GM18520 (cell line): Measurements from ENCODE around the gene MED31.
"Not testable (repeated sequence)": the region's sequence is repeated elsewhere in the genome, so short reads cannot be mapped to it uniquely, and the experiment has no call there.

Experiments used
- ATAC-seq: cut with Tn5 transposase; IDR thresholded peaks from one replicate; pipeline ENCODE4 v1.9.1; 2021; ENCODE audit not compliant: unreplicated experiment

Gene MED31

DNA sequence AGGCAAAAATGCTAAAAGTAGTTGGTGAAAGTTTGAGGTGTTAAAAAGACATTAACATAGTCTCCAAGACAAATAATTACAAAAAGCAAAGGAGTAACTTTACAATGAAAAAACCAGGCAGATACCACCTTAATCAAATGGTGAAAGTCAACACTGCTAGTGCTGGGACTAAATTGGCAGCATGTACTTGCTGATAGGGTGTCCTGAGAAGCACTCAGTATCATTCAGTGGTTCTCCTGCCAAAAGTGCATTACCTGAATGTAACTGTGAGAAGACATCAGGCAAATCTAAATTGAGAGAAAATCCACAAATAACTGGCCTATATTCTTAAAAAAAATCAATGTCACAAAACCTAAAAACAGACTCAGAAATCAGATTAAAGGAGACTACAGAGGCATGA lies 18.9 kb downstream of the MED31 start:
- ATAC-seq: no peak

DNA sequence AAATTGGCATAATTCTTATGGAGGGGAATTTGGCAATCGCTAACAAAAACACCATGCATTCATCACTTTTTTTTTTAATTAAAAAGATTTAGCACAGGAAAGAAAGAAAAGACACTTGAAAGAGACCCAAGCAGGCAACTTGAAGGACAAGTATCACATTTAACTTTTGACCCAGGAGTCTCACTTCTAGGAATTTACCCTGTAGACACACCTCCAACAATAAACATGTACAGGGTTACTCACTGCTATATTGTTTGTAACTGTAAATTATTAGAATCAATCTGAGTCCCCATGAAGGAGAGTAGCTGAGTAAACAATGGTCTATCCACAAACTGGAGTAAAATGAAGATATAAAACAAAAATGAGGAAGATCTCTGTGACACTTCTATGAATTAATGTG lies 21.0 kb downstream of the MED31 start:
- ATAC-seq: no peak

DNA sequence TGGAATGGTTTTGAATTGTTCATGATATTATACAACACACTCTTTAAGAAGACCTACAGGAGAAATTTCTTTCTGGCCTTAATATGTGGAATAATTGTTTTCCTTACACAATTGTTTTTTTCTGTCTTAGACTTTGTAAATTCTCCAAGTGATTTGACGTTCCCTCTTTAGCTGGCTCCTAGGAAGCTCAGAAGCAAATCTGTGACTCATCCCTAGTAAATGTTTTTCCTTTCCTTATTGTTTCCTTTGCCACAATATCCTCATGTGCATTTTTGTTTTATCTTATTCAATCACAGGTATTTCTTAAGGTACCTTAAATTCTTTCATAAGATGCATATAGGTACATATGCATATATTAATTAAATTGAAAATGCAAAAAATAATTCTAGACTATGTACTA lies 24.4 kb downstream of the MED31 start:
- ATAC-seq: no peak

DNA sequence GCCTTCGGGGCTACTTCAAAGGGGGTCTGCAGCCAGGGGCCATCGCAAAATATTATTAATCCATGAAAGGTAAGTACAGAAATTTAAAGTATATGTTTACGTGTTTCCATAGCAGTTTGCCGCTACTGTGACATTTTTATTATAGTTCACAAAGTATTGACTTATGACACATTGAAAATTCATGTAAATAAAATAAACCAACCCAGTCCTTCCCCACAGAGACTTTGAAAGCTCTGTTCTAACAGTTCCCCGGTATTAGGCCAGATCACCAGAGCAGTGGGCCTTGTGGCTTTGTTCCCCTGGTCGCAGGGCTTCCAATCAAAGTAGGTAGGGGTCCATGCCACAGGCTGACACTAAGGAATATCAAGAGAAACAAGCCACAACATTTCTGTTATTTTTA lies 24.8 kb downstream of the MED31 start:
- no peak for ATAC-seq

DNA sequence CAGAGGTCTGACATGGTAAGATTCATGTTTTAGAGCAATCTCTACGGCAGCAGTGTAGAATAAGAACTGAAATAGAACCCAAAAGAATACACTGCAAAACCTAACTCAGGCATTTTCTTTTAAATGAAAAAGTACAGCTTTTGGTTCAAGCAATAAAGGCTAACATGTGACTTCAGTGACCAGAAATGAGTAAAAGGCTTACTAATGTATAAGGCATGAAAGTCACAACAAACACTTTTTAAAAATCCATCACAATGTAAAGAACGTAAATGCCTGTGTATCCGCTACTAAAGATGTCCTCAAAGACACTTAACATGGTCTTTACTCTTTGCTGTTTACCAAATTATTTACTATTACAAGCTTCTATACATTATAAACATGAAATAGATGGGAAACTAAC lies 27.5 kb downstream of the MED31 start:
- no peak for ATAC-seq

DNA sequence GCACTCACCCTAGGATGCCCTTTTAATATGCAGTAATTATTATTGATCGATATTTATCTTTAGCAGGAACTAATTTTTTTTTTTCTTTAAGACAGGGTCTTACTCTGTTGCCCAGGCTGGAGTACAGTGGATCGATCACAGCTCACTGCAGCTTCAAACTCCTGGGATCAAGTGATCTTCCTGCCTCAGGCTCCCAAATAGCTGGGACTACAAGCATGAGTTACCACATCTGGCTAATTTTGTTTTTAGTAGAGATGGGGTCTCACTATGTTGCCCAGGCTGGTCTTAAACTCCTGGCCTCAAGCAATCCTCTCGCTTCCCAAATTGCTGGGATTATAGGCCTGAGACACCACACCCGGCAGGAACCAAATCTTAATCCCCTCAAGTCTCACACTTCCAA lies 40.2 kb downstream of the MED31 start:
- no peak for ATAC-seq

DNA sequence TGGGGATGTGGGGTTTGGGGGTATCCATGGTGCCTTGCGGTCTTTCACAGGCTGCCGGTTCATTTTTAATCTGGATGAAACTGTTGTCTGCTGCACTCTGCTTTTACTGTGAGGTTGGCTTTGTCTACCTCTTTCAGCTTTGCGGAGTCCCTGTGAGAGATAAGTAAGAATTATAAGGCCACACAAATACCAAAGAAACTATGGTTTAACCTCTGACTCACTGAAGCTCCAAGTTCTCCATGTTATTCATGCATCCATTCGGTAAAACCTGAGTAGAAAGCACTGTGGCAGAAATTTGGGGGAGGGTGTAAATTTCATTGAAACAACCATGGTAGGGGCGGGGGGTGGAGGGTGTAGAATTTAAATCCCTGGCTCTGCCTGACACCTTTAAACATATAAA lies 41.4 kb downstream of the MED31 start:
- ATAC-seq: no peak

DNA sequence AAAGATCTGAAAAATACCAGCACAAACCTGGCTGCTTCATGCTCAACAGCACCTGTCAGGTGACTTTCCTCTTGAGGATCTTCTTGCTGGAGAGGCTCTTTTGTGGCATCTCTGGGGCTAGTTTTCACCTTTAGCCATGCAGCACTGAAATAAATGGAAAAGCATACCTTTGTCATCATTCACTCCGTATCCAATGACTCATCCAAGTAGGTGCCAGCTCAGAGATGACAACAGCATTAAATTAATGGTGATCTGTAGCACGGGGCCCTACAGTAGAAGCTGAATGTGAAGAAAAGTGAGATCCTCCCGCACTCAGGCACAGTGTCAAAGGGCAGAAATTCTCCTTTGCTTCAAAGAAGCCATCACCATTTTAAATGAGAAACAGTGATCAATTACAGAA lies 43.1 kb downstream of the MED31 start:
- no peak for ATAC-seq

DNA sequence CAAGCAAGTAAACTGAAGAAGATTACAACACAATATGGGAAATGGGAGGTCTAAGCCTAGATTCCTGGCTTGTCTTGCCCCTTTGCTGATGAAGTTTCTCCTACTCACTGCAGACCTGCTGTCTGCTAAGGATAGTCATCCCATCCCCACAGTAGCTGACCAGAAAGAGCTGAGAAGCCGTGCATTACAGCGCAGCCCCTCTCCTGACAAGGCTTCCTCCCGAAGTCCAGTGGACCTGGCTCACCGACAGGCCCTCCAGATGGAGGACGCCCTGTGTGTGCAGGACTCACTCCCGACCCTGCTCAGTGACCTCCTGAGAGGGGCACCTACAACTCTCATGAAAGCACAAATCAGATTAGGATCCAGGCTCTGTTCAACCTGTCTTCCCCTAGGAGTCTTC lies 46.3 kb downstream of the MED31 start:
- ATAC-seq: no peak

DNA sequence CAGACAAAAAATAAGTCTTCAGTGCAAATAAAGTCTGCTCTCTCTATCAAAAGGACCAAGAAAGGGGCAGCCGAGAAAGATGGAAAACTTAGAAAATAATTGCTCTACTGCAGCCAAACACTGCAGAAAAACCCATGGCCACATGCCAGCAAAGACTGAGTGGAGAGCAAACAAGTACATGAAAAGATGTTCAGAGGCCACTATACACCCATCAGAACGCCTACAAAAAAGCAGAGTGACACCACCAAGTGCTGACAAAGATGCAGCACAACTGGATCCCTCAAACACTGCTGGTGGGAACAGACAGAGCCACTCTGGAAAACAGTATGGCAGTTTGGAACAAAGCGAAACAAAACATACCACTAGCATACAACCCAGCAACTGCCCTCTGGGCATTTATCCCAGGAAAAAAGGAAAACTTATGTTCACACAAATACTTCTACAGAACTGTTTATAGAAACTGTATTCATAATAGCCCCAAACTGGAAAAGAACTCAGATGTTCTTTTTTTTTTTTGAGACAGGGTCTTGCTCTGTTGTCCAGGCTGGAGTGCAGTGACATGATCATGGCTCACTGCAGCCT lies 47.6 kb downstream of the MED31 start:
- ATAC-seq: no peak

DNA sequence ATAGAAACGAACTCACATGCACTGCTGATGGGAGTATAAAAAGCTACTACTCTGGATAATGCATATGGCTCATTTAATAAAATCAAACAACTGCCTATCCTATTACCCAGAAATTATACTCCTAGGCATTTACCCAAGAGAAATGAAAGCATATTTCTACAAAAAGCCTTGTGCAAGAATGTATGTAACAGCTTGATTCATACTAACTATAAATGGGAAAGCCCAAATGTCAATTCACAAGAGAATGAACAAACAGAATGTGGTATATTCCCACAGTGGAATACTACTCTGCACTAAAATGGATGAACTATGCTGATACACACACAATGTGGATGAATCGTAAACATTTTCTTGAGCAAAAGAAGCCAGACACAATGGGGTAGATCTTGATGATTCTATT lies 49.3 kb downstream of the MED31 start:
- no peak for ATAC-seq

DNA sequence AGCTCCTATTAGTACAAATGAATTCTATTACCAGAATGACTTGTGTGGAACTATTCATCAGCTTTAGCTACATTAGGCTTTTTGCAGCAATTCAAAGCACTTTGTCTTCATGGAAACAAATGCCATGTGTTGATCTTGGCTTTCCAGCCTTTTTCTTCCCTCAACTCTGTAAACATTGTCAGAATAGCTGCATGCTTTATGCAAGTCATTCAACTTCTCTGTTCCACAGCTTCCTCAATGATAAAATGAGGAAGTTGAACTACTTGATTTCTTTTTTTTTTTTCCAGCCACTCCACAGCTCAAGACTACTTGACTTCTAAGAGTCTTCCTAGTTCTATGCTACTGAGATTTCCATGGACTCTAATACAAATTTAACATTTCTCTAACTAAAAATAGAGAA lies 52.0 kb downstream of the MED31 start:
- no peak for ATAC-seq

DNA sequence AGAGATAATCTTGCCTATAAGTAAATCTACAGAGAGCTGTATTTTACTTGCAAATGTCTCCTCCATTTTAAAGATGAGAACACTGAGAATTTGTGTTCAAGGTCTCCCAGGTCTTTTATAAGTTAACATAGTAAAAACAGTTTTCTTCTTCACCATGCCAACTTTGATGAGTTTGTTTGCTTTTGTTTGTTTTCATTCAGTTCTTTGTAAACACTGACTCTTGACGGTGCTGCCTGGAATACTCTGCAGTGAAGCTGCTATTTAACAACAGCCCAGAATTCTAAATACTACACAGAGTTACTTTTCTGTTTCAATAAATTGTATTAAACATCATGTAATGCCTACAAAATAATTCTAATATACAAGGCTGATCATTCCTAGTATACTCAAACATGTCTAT lies 53.7 kb downstream of the MED31 start:
- ATAC-seq: no peak

DNA sequence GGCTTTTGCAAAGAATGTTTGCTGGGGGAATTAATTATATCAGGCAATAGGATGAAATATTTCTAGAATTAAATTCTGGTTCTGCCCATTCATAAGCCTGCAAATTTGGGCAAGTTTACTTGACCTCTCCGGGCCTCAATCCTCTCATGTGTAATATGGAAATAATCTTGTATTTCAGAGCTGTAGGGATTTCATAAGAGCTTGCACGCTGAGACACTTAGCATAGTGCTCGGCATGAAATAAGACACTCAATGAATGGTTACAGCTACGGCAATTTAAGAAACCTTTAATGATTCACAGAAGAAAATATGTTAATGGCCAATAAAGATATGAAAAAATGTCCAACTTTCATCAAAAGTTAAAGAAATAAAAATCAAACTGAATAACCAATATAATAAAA lies 54.5 kb downstream of the MED31 start:
- no peak for ATAC-seq

DNA sequence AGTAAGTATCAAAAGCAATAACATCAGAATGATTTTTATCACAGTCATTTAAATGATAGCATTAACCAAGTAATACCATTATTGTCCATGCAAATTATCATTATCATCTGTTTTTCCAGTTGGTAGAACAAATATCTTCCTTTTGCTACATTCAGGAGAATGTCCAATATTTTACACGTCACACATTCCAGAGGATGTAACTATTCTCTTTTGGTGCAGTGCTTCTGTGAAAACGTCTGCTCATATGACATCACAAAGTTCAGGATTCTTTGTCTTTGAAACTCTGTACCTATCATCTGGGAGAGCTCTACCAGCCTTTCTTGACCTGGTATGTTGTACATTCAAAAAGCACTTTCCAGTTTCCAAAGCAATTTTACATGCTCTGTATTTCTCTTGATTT lies 54.9 kb downstream of the MED31 start:
- no peak for ATAC-seq

DNA sequence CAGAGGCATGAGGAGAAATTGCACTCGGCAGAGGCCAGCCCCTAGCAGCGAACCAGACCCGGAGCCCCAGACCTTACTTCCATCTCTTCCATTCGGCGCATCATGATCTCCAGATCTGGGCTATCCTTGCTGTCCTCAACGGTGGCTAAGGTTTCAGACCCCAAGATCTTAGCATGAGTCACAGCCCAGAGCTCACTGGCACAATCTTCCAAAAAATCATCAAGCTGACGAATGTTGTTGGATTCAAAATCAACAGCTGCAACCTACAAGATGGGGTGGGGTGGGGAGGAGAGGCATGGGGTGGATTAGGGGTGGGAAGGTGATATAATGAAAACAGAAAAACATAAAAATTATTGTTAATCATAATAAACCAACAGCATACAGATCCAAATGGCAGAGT lies 55.3 kb downstream of the MED31 start:
- ATAC-seq: no peak

DNA sequence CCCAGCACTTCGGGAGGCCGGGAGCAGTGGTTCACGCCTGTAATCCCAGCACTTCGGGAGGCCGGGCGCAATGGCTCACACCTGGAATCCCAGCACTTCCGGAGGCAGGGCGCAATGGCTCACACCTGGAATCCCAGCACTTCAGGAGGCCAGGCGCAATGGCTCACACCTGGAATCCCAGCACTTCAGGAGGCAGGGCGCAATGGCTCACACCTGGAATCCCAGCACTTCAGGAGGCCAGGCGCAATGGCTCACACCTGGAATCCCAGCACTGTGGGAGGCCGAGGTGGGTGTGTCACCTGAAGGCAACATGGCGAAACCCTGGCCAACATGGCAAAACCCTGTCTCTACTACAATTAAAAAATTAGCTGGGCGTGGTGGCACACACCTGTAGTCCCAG lies 58.0 kb downstream of the MED31 start:
- ATAC-seq: not testable (repeated sequence)
